Testis (tissue), 3 donors: ENCODE measurements around the gene TUBGCP3. TPM values are rescaled to one million over a fixed set of nuclear protein-coding genes. Genes with fewer than 3 reads are reported as not detected.
"Not testable (repeated sequence)": the region's sequence is repeated elsewhere in the genome, so short reads cannot be mapped to it uniquely, and the experiment has no call there.

Source experiments
- DNase-seq: peaks from one replicate; pipeline ENCODE4 v3.0.0-alpha.2; 2019
- H3K27ac ChIP-seq, 2 donors: fragments of 200-600 bp; sonication (generic); one replicate each; pipeline ENCODE4 v1.5.1; 2019
- H3K27me3 ChIP-seq: fragments of 200-600 bp; sonication (generic); one replicate; pipeline ENCODE4 v1.5.1; 2019
- H3K36me3 ChIP-seq: fragments of 200-600 bp; sonication (generic); one replicate; pipeline ENCODE4 v1.5.1; 2017; ENCODE audit warnings: low read depth; ENCODE audit errors: missing control alignments
- H3K4me1 ChIP-seq: fragments of 200-600 bp; sonication (generic); one replicate; pipeline ENCODE4 v1.5.1; 2019
- H3K4me3 ChIP-seq, 2 donors: fragments of 200-600 bp; sonication (generic); one replicate each; pipeline ENCODE4 v1.5.1; 2017 to 2019
- H3K9me3 ChIP-seq: fragments of 200-600 bp; sonication (generic); one replicate; pipeline ENCODE4 v1.5.1; 2017
- CTCF ChIP-seq, 3 experiments: fragments of 450-650 bp in 2 of 3; fragments of 200-600 bp in 1 of 3; sonication (generic) in 1 of 3; IDR thresholded peaks; one replicate each; pipeline ENCODE4 v1.5.1; 2016 to 2019; ENCODE audit warnings: antibody characterized with exemption in 3 of 3, mild to moderate bottlenecking in 2 of 3, moderate library complexity in 1 of 3
- POLR2A ChIP-seq: fragments of 450-650 bp; IDR thresholded peaks from one replicate; pipeline ENCODE4 v1.6.1; 2017; ENCODE audit warnings: antibody characterized with exemption, mild to moderate bottlenecking, moderate library complexity
- whole genome bisulfite sequencing, 2 donors: methylation state at CpG; one replicate each; pipeline ENCODE4 v1.1.5; 2018; 5-methylcytosine and 5-hydroxymethylcytosine counted together
- intact Hi-C: fragments of 100-400 bp; cut with DNase I; formaldehyde crosslinking; loops from one replicate; pipeline ENCODE4 v1.15.1; 2023; ENCODE audit warnings: low total_unique reads
- polyA plus RNA-seq: library from polyadenylated mRNA; stranded (reverse); fragments of 350-450 nt; fragmentation: Illumina TruSeq; extraction: RNeasy Lipid Tissue Mini Kit (QIAGEN cat#74804); gene quantifications from one replicate; pipeline ENCODE4 v1.2.3, GENCODE V29; 2014; ENCODE audit warnings: low read depth, low replicate concordance; ENCODE audit not compliant: insufficient read depth
- total RNA-seq, 2 donors: library from RNA; depleted of rRNA; stranded (reverse); fragments of >200 nt; gene quantifications; one replicate each; pipeline ENCODE4 v1.2.3, GENCODE V29; 2016

The TUBGCP3 gene
- total and polyA plus RNA-seq, 3 donors from 2014 or later = 42.4 to 53.1 (median 53.1) TPM

- Histone ChIP-seq H3K9me3 (no peaks in the 10 kb centered on the region), H3K27ac (no peak overlapping the region), H3K4me1 (peaks cover 4% of the 10 kb centered on the region), H3K27me3 (no peaks in the 10 kb centered on the region), H3K4me3 (no peak overlapping the region), H3K36me3 (no peaks in the 10 kb centered on the region)
- WGBS, 2 donors = 95 to 99% methylated on average over 7 of the region's 7 CpGs
- no peak for TF ChIP-seq POLR2A
- TF ChIP-seq CTCF (IDR thresholded peaks at IDR 0.05) = no peak
- DNase-seq = no peak
- intact Hi-C loops = no loop called here
These were observed 91.8 kb downstream of the TUBGCP3 start for GRCh38 chr13:112496166-112496565.

DNA sequence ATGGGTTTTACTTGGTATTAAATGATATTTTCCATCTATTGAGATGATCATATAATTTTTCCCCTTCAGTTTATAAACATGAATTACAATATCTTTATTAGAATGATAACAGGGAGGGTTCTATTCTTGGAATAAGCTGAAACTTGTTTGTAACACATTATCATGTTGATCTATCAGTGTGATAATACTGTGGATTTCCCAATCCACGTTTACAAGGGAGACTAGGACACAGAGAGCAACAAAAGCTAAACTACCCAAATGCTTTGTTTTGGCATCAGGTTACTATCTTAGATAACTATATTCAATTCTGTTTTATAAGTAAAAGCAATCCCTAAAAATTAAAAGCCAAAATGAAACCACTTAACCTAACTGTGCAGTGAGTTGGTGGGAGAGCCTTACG is 92.5 kb downstream of the TUBGCP3 start:
- no peaks in the 10 kb centered on the region for H3K27me3 ChIP-seq
- TF ChIP-seq CTCF (IDR thresholded peaks at IDR 0.05) (no peak), POLR2A (no peak)
- H3K27ac ChIP-seq = no peak overlapping the region
- no peak overlapping the region for H3K4me3 ChIP-seq
- WGBS, 2 donors = 76 to 86% methylated on average over 2 of the region's 2 CpGs
- no peak for DNase-seq
- no peaks in the 10 kb centered on the region for H3K4me1 ChIP-seq
- intact Hi-C loops = no loop called here
- H3K9me3 ChIP-seq = no peaks in the 10 kb centered on the region
- H3K36me3 ChIP-seq = no peaks in the 10 kb centered on the region

GRCh38 chr13:112489199-112489598 is 98.8 kb downstream of the TUBGCP3 start:
- Histone ChIP-seq H3K27me3 (no peaks in the 10 kb centered on the region), H3K4me1 (no peaks in the 10 kb centered on the region), H3K36me3 (no peaks in the 10 kb centered on the region), H3K9me3 (no peaks in the 10 kb centered on the region), H3K27ac (no peak overlapping the region), H3K4me3 (no peak overlapping the region)
- WGBS, 2 donors = 100% methylated on average over 5 of the region's 6 CpGs; no CpG with 5 or more reads in 1 of the 2 donors
- DNase-seq = no peak
- no peak for TF ChIP-seq CTCF (IDR thresholded peaks at IDR 0.05)
- no peak for TF ChIP-seq POLR2A
- intact Hi-C loops = no loop called here

DNA sequence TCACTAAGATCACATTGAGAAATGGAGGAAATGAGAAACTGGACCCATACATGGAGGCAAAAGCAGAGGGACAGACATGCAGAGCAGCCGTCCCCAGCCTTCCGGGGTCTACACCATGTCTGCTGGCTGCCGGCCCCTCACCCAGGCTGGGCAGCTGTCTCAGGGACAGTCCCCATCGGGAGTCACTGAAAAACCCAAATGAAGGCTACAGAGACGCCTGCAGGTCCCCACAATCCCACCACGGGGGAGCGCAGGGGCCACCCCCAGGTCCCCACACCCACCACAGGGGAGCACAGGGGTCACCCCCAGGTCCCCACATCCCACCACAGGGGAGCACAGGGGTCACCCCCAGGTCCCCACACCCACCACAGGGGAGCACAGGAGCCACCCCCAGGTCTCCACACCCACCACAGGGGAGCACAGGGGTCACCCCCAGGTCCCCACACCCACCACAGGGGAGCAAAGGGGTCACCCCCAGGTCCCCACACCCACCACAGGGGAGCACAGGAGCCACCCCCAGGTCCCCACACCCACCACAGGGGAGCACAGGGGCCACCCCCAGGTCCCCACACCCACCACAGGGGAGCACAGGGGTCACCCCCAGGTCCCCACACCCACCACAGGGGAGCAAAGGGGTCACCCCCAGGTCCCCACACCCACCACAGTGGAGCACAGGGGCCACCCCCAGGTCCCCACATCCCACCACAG is 99.5 kb downstream of the TUBGCP3 start:
- H3K27ac ChIP-seq, intact Hi-C loops, H3K36me3 ChIP-seq, H3K4me1 ChIP-seq, H3K27me3 ChIP-seq, H3K4me3 ChIP-seq, H3K9me3 ChIP-seq, DNase-seq: not testable (repeated sequence)
- WGBS, 2 donors = 93 to 100% methylated on average over 4 to 6 of the region's 7 CpGs

- H3K4me1 ChIP-seq = no peaks in the 10 kb centered on the region
- H3K9me3 ChIP-seq = no peaks in the 10 kb centered on the region
- 73 to 87% methylated on average over 8 of the region's 8 CpGs for WGBS, 2 donors
- H3K36me3 ChIP-seq = no peaks in the 10 kb centered on the region
- H3K27ac ChIP-seq = no peak overlapping the region
- intact Hi-C loops = no loop called here
- no peak for DNase-seq
- H3K27me3 ChIP-seq = no peaks in the 10 kb centered on the region
- no peak for TF ChIP-seq CTCF (IDR thresholded peaks at IDR 0.05)
- no peak for TF ChIP-seq POLR2A
- H3K4me3 ChIP-seq = no peak overlapping the region
These were observed 100.8 kb downstream of the TUBGCP3 start for GRCh38 chr13:112487127-112487517.
